Small intestine (tissue), 7 donors: Measurements from ENCODE around the gene MIXL1. TPM values are rescaled to one million over a fixed set of nuclear protein-coding genes. Genes with fewer than 3 reads are reported as not detected.

Source experiments
- DNase-seq, 2 donors: peaks; one replicate each; pipeline versions ENCODE4 v3.0.0 to v3.0.0-alpha.2; 2013
- FAIRE-seq: peaks from 2 replicates; lab custom pipeline; 2012; peaks lifted over from hg19 to GRCh38; lab: Jason Lieb, UNC
- H3K27ac ChIP-seq, 3 donors: one replicate each; pipeline ENCODE4 v1.5.1; 2013; ENCODE audit warnings: low read length in 2 of 3, mild to moderate bottlenecking in 2 of 3, control low read depth in 1 of 3, inconsistent platforms in 1 of 3, low read depth in 1 of 3, moderate library complexity in 1 of 3
- H3K27me3 ChIP-seq, 3 donors: one replicate each; pipeline ENCODE4 v1.6.1; 2013; ENCODE audit warnings: low read length in 3 of 3, inconsistent platforms in 1 of 3; ENCODE audit not compliant: control insufficient read depth in 3 of 3, insufficient read depth in 3 of 3
- H3K36me3 ChIP-seq, 3 donors: one replicate each; pipeline ENCODE4 v1.6.1; 2013; ENCODE audit warnings: low read length in 3 of 3, inconsistent platforms in 1 of 3, low read depth in 1 of 3, mild to moderate bottlenecking in 1 of 3, moderate library complexity in 1 of 3; ENCODE audit not compliant: control insufficient read depth in 3 of 3, insufficient read depth in 2 of 3
- H3K4me1 ChIP-seq, 3 donors: one replicate each; pipeline ENCODE4 v1.6.1; 2013; ENCODE audit warnings: low read length in 2 of 3, inconsistent platforms in 1 of 3, low read depth in 1 of 3, mild to moderate bottlenecking in 1 of 3, moderate library complexity in 1 of 3; ENCODE audit not compliant: control insufficient read depth in 3 of 3, insufficient read depth in 2 of 3
- H3K4me3 ChIP-seq, 3 donors: one replicate each; pipeline ENCODE4 v1.5.1; 2013; ENCODE audit warnings: low read length in 3 of 3, control low read depth in 1 of 3, inconsistent platforms in 1 of 3, low read depth in 1 of 3, mild to moderate bottlenecking in 1 of 3, moderate library complexity in 1 of 3
- H3K9me3 ChIP-seq, 2 donors: one replicate each; pipeline ENCODE4 v1.6.1; 2013; ENCODE audit warnings: low read depth in 1 of 2, low read length in 1 of 2; ENCODE audit not compliant: control insufficient read depth in 2 of 2, insufficient read depth in 1 of 2
- WGBS, 3 donors: extraction: QIAGEN DNeasy Blood & Tissue Kit; methylation state at CpG; one replicate each; pipeline ENCODE4 v1.1.7; 2013; 5-methylcytosine and 5-hydroxymethylcytosine counted together
- polyA plus RNA-seq, 4 donors: library from polyadenylated mRNA; stranded (reverse) in 3 of 4; unstranded in 1 of 4; fragments of 200-250 nt in 3 of 4; fragments of 120-200 nt in 1 of 4; gene quantifications; one replicate each; pipeline versions ENCODE4 v1.2.1 to v1.2.3, GENCODE V29; 2013
- donor health status: healthy with polysubstance abuse.
- donor health status: control.
- donor health status: control.
- donor health status: Bipolar disorder and iron deficiency.
- donor health status: healthy.

Gene MIXL1
- polyA plus RNA-seq, 4 donors: 0.06 to 1.1 (median 0.15) TPM; not detected in 1

- Histone ChIP-seq H3K4me3 (no peak overlapping the region), H3K27me3 (no peaks in the 10 kb centered on the region), H3K4me1 (no peaks in the 10 kb centered on the region), H3K9me3 (no peaks in the 10 kb centered on the region), H3K36me3 (peaks cover 0 to 10% (median 0%) of the 10 kb centered on the region in 3 donors), H3K27ac (no peak overlapping the region)
- WGBS, 3 donors: 70 to 88% (median 83%) methylated on average over 3 of the region's 3 CpGs
- no peak for DNase-seq
- no peak for FAIRE-seq
Observed at GRCh38 chr1:226276077-226276682, 52.7 kb downstream of the MIXL1 start.

Other genes with a start within 250 kb of the MIXL1 start
- gene SDE2, start 224.3 kb upstream of the MIXL1 start, polyA plus RNA-seq: 10 to 100 TPM in 2 of 4 donors, 1 to 10 TPM in 2; 7.8 to 16.8 (median 9.7) TPM
- 1,000 to 10,000 TPM in 2 of 4 donors, 100 to 1,000 TPM in 2; 697 to 1,257 (median 934) TPM for gene H3-3A, start 160.9 kb upstream of the MIXL1 start, polyA plus RNA-seq
- 10 to 100 TPM; 16.1 to 42.4 (median 23.4) TPM for gene ACBD3, start 36.9 kb upstream of the MIXL1 start, polyA plus RNA-seq
- gene LIN9, start 85.5 kb downstream of the MIXL1 start, polyA plus RNA-seq: 1 to 10 TPM; 1.8 to 5.5 (median 3.7) TPM
- gene PARP1, start 184.4 kb downstream of the MIXL1 start, polyA plus RNA-seq: 10 to 100 TPM; 17.4 to 54.2 (median 35.2) TPM